ENCODE data around the gene MADD. TPM values are rescaled to one million over a fixed set of nuclear protein-coding genes. Genes with fewer than 3 reads are reported as not detected.

The MADD gene
- total RNA-seq, 1 donor from 2014 or later = 9.0 TPM

- Histone ChIP-seq H3K36me3 (ENCODE audit: control insufficient read depth, insufficient read depth, low read length) (peaks cover 30% of the 10 kb centered on the region), H3K27me3 (ENCODE audit: control insufficient read depth, insufficient read depth, low read length) (no peaks in the 10 kb centered on the region), H3K4me3 (ENCODE audit: low read depth, low read length) (no peak overlapping the region)
- DNase-seq (ENCODE audit: low read depth) = no peak
- TF ChIP-seq CTCF (IDR thresholded peaks at IDR 0.05; ENCODE audit: insufficient read depth, low read length, severe bottlenecking) = no peak
- FAIRE-seq = no peak
Measured at GRCh38 chr11:47278769-47279168, 8.8 kb downstream of the MADD start.

GRCh38 chr11:47280099-47280498, 10.2 kb downstream of the MADD start:
- H3K36me3 ChIP-seq (ENCODE audit: control insufficient read depth, insufficient read depth, low read length) = peaks cover 32% of the 10 kb centered on the region
- FAIRE-seq = no peak

GRCh38 chr11:47280860-47281259, 10.9 kb downstream of the MADD start:
- no peak overlapping the region for H3K4me3 ChIP-seq (ENCODE audit: low read depth, low read length)
- H3K27me3 ChIP-seq (ENCODE audit: control insufficient read depth, insufficient read depth, low read length) = no peaks in the 10 kb centered on the region
- DNase-seq (ENCODE audit: low read depth) = no peak
- TF ChIP-seq CTCF (IDR thresholded peaks at IDR 0.05; ENCODE audit: insufficient read depth, low read length, severe bottlenecking) = no peak
- FAIRE-seq = no peak
- peaks cover 32% of the 10 kb centered on the region for H3K36me3 ChIP-seq (ENCODE audit: control insufficient read depth, insufficient read depth, low read length)

More at GRCh38 chr11:47280099-47280498, 10.2 kb downstream of the MADD start:
- Histone ChIP-seq H3K27me3 (ENCODE audit: control insufficient read depth, insufficient read depth, low read length) (no peaks in the 10 kb centered on the region), H3K4me3 (ENCODE audit: low read depth, low read length) (no peak overlapping the region)
- no peak for TF ChIP-seq CTCF (IDR thresholded peaks at IDR 0.05; ENCODE audit: insufficient read depth, low read length, severe bottlenecking)
- no peak for DNase-seq (ENCODE audit: low read depth)

- no peak for FAIRE-seq
- TF ChIP-seq CTCF (IDR thresholded peaks at IDR 0.05; ENCODE audit: insufficient read depth, low read length, severe bottlenecking) = no peak
- Histone ChIP-seq H3K27me3 (ENCODE audit: control insufficient read depth, insufficient read depth, low read length) (no peaks in the 10 kb centered on the region), H3K36me3 (ENCODE audit: control insufficient read depth, insufficient read depth, low read length) (peaks cover 30% of the 10 kb centered on the region), H3K4me3 (ENCODE audit: low read depth, low read length) (no peak overlapping the region)
- DNase-seq (ENCODE audit: low read depth) = no peak
Measured at GRCh38 chr11:47282462-47282861, 12.5 kb downstream of the MADD start.

- H3K27me3 ChIP-seq (ENCODE audit: control insufficient read depth, insufficient read depth, low read length) = no peaks in the 10 kb centered on the region
- TF ChIP-seq CTCF (IDR thresholded peaks at IDR 0.05; ENCODE audit: insufficient read depth, low read length, severe bottlenecking) = no peak
- H3K36me3 ChIP-seq (ENCODE audit: control insufficient read depth, insufficient read depth, low read length) = peaks cover 26% of the 10 kb centered on the region
Measured at GRCh38 chr11:47284151-47284550, 14.2 kb downstream of the MADD start.

More at GRCh38 chr11:47284151-47284550, 14.2 kb downstream of the MADD start:
- H3K4me3 ChIP-seq (ENCODE audit: low read depth, low read length) = no peak overlapping the region
- no peak for FAIRE-seq
- no peak for DNase-seq (ENCODE audit: low read depth)
